K562 (cell line): ENCODE results near the gene TMEM129. TPM values are rescaled to one million over a fixed set of nuclear protein-coding genes. Genes with fewer than 3 reads are reported as not detected.

Source experiments
- AFF4 ChIP-seq: sonication (generic); formaldehyde crosslinking; IDR thresholded peaks from 2 replicates; pipeline ENCODE4 v1.8.0; 2023; ENCODE audit warnings: mild to moderate bottlenecking, missing genetic modification reagents
- ARID2 ChIP-seq: fragments of 450-650 bp; IDR thresholded peaks from 2 replicates; pipeline ENCODE4 v1.6.1; 2017; ENCODE audit warnings: antibody characterized with exemption, mild to moderate bottlenecking
- BRF1 ChIP-seq: IDR thresholded peaks from 3 replicates; pipeline ENCODE4 v1.6.1; 2011; ENCODE audit warnings: borderline replicate concordance, mild to moderate bottlenecking; ENCODE audit not compliant: insufficient read length; ENCODE audit errors: extremely low read depth
- CHAMP1 ChIP-seq: fragments of 450-650 bp; IDR thresholded peaks from 2 replicates; pipeline ENCODE4 v1.6.1; 2016; ENCODE audit warnings: mild to moderate bottlenecking
- CHCHD3 ChIP-seq: fragments of 250-450 bp; sonication (Bioruptor Pico); IDR thresholded peaks from 2 replicates; pipeline ENCODE4 v2.1.2; 2022; ENCODE audit warnings: mild to moderate bottlenecking
- CSDE1 ChIP-seq, 2 experiments: fragments of 450-650 bp; IDR thresholded peaks; 2 replicates each; pipeline ENCODE4 v1.6.1; 2016; ENCODE audit warnings: mild to moderate bottlenecking in 1 of 2
- GABPB2 ChIP-seq: fragments of 250-450 bp; sonication (Bioruptor Pico); conservative IDR thresholded peaks from 2 replicates; pipeline ENCODE4 v1.5.1; 2021; ENCODE audit warnings: mild to moderate bottlenecking
- HIVEP1 ChIP-seq: fragments of 250-450 bp; sonication (Bioruptor Pico); IDR thresholded peaks from 2 replicates; pipeline ENCODE4 v1.4.0; 2020; ENCODE audit warnings: mild to moderate bottlenecking
- HNRNPK ChIP-seq: fragments of 200-400 bp; formaldehyde crosslinking; IDR thresholded peaks from one replicate; pipeline ENCODE4 v1.6.1; 2018; ENCODE audit warnings: mild to moderate bottlenecking, low read depth, low read length; ENCODE audit not compliant: poor library complexity, severe bottlenecking
- MXI1 ChIP-seq: IDR thresholded peaks from 2 replicates; pipeline ENCODE4 v1.6.1; 2011; ENCODE audit warnings: low read depth, mild to moderate bottlenecking, improper control_type of control experiment, low read length
- NUFIP1 ChIP-seq: fragments of 450-650 bp; IDR thresholded peaks from 2 replicates; pipeline ENCODE4 v1.6.1; 2018; ENCODE audit not compliant: partially characterized antibody
- POLR2B ChIP-seq: fragments of 450-650 bp; IDR thresholded peaks from 2 replicates; pipeline ENCODE4 v1.6.1; 2018; ENCODE audit warnings: low read depth; ENCODE audit not compliant: partially characterized antibody
- SMAD1 ChIP-seq: fragments of 150-350 bp; IDR thresholded peaks from 2 replicates; pipeline ENCODE4 v1.6.1; 2014; ENCODE audit warnings: low read length, low read depth; ENCODE audit not compliant: partially characterized antibody
- YBX1 ChIP-seq: fragments of 450-650 bp; IDR thresholded peaks from 2 replicates; pipeline ENCODE4 v1.7.1; 2016; ENCODE audit warnings: mild to moderate bottlenecking
- ZNF143 ChIP-seq: sonication (generic); formaldehyde crosslinking; IDR thresholded peaks from 2 replicates; pipeline ENCODE4 v1.9.0; 2022; ENCODE audit warnings: mild to moderate bottlenecking, missing genetic modification reagents
- ZNF217 ChIP-seq: sonication (generic); formaldehyde crosslinking; IDR thresholded peaks from 2 replicates; pipeline ENCODE4 v1.8.0; 2022; ENCODE audit warnings: mild to moderate bottlenecking, missing genetic modification reagents
- ZNF695 ChIP-seq: fragments of 450-650 bp; formaldehyde crosslinking; IDR thresholded peaks from 2 replicates; pipeline ENCODE4 v1.4.0; 2020; ENCODE audit warnings: mild to moderate bottlenecking, moderate library complexity
- ZNF76 ChIP-seq: fragments of 250-450 bp; sonication (Bioruptor Pico); IDR thresholded peaks from 2 replicates; pipeline ENCODE4 v1.4.0; 2020; ENCODE audit warnings: mild to moderate bottlenecking, moderate library complexity, borderline replicate concordance
- ZNF780A ChIP-seq: fragments of 250-450 bp; sonication (Bioruptor Pico); IDR thresholded peaks from 2 replicates; pipeline ENCODE4 v1.5.0; 2021; ENCODE audit warnings: mild to moderate bottlenecking
- polyA plus RNA-seq, 8 experiments: library from polyadenylated mRNA; depleted of rRNA in 4 of 8; stranded (reverse) in 5 of 8; unstranded in 3 of 8; fragments of >200 nt; fragmentation: Nextera tagmentation in 2 of 8; fragmentation: Illumina TruSeq in 1 of 8; extraction: Ambion mirVana in 2 of 8; extraction: Trizol in 1 of 8; gene quantifications; 2 replicates each; pipeline versions ENCODE4 v1.2.1 to v1.2.3, GENCODE V29; 2011 to 2014; ENCODE audit warnings: inconsistent platforms in 1 of 8, missing spikeins in 1 of 8
- total RNA-seq, 7 experiments: library from RNA; depleted of rRNA in 6 of 7; stranded (reverse); fragments of >200 nt in 6 of 7; fragmentation: Illumina TruSeq in 2 of 7; extraction: Trizol in 2 of 7; gene quantifications; 2 replicates each; pipeline versions ENCODE4 v1.2.1 to v1.2.3, GENCODE V29; 2011 to 2021; ENCODE audit warnings: low replicate concordance in 1 of 7
- TF ChIP-seq, protein P1 (sequence below), 2 experiments: IDR thresholded peaks; 2 replicates each; pipeline ENCODE4 v1.6.1; 2011; ENCODE audit warnings: borderline replicate concordance in 1 of 2, control low read depth in 1 of 2, low read depth in 1 of 2, low read length in 1 of 2, mild to moderate bottlenecking in 1 of 2, mixed read lengths in 1 of 2, moderate library complexity in 1 of 2; ENCODE audit not compliant: insufficient read depth in 1 of 2, insufficient read length in 1 of 2, poor library complexity in 1 of 2, severe bottlenecking in 1 of 2; ENCODE audit errors: extremely low read depth in 1 of 2

The TMEM129 gene
- total and polyA plus RNA-seq, 9 of the 15 experiments (the other 6 are each of a cell fraction or from before 2014, with no cell fraction given): 0.34 to 47.2 (median 18.8) TPM

- no peak for TF ChIP-seq ZNF780A (CRISPR knock-in tag)
- no peak for TF ChIP-seq CSDE1 (IDR thresholded peaks at IDR 0.05)
- no peak for TF ChIP-seq BRF1
- no peak for TF ChIP-seq HNRNPK
- no peak for TF ChIP-seq MXI1
- TF ChIP-seq ZNF695 (CRISPR knock-in tag): no peak
- TF ChIP-seq POLR2B: no peak
- no peak for TF ChIP-seq NUFIP1
- TF ChIP-seq CHCHD3 (CRISPR knock-in tag): no peak
- TF ChIP-seq SMAD1: no peak
- no peak for TF ChIP-seq GABPB2 (CRISPR knock-in tag)
- TF ChIP-seq HIVEP1: no peak
- TF ChIP-seq ZNF76 (CRISPR knock-in tag): 0 out of 2 replicates have a peak, but pooled peaks have one; percentile 45
- no peak for TF ChIP-seq YBX1
- TF ChIP-seq ARID2: no peak
- no peak for TF ChIP-seq CHAMP1
- TF ChIP-seq ZNF143 (CRISPR knock-in tag): 0 out of 2 replicates have a peak, but pooled peaks have one; percentile 30
- TF ChIP-seq AFF4: 0 out of 2 replicates have a peak, but pooled peaks have one; percentile 49
- TF ChIP-seq, protein P1, sequence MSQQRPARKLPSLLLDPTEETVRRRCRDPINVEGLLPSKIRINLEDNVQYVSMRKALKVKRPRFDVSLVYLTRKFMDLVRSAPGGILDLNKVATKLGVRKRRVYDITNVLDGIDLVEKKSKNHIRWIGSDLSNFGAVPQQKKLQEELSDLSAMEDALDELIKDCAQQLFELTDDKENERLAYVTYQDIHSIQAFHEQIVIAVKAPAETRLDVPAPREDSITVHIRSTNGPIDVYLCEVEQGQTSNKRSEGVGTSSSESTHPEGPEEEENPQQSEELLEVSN (IDR thresholded peaks at IDR 0.05; ENCODE audit: borderline replicate concordance in 1 of 2, extremely low read depth in 1 of 2, insufficient read depth in 1 of 2, insufficient read length in 1 of 2, low read depth in 1 of 2, low read length in 1 of 2, poor library complexity in 1 of 2, severe bottlenecking in 1 of 2): peak; percentile 91 to 93
- no peak for TF ChIP-seq ZNF217 (CRISPR knock-in tag)
Measured at GRCh38 chr4:1683736-1684505, 37.2 kb downstream of the TMEM129 start, which contains the start of gene FAM53A (continued).
